Activated naive CD4-positive, alpha-beta T cell treated with anti-CD3 and anti-CD28 coated beads for 36 hours (primary cell): ENCODE data around the gene NR1I3. TPM values are rescaled to one million over a fixed set of nuclear protein-coding genes. Genes with fewer than 3 reads are reported as not detected.

Experiments
- CTCF ChIA-PET: fragments of 350-600 bp; sonication (Branson Sonifier 250); formaldehyde crosslinking; loops from one replicate; lab custom pipeline; 2021; ENCODE audit warnings: antibody characterized with exemption; lab: Charles Lee
- DNase-seq: peaks from one replicate; pipeline ENCODE4 v3.0.0-alpha.2; 2020
- H3K27ac Mint-ChIP-seq: one replicate; pipeline ENCODE4 v1.8.0; 2021; ENCODE audit warnings: mild to moderate bottlenecking, mixed read lengths
- H3K27me3 Mint-ChIP-seq: one replicate; pipeline ENCODE4 v1.8.0; 2021; ENCODE audit warnings: low read depth, mixed read lengths
- H3K36me3 Mint-ChIP-seq: one replicate; pipeline ENCODE4 v1.8.0; 2021; ENCODE audit warnings: low read depth, mixed read lengths
- H3K4me1 Mint-ChIP-seq: one replicate; pipeline ENCODE4 v1.8.0; 2021; ENCODE audit warnings: low read depth, mixed read lengths
- H3K4me3 Mint-ChIP-seq: one replicate; pipeline ENCODE4 v1.8.0; 2021; ENCODE audit warnings: mild to moderate bottlenecking, moderate library complexity, mixed read lengths
- H3K9me3 Mint-ChIP-seq: one replicate; pipeline ENCODE4 v1.8.0; 2021; ENCODE audit warnings: mixed read lengths
- intact Hi-C: fragments of 100-400 bp; cut with micrococcal nuclease; formaldehyde crosslinking; loops from one replicate; pipeline ENCODE4 v1.15.1; 2023
- microRNA-seq: library from miRNA; unstranded; fragments of <30 nt; microRNA quantifications from one replicate; pipeline ENCODE4 v1.2.0, GENCODE V29; 2022; ENCODE audit warnings: borderline microRNAs expressed, borderline replicate concordance
- total RNA-seq, 2 experiments: library from RNA; stranded (reverse); gene quantifications; one replicate each; pipeline ENCODE4 v1.2.3, GENCODE V29; 2021

Gene NR1I3
- total RNA-seq, 2 experiments from 2014 or later, result not detected

DNA sequence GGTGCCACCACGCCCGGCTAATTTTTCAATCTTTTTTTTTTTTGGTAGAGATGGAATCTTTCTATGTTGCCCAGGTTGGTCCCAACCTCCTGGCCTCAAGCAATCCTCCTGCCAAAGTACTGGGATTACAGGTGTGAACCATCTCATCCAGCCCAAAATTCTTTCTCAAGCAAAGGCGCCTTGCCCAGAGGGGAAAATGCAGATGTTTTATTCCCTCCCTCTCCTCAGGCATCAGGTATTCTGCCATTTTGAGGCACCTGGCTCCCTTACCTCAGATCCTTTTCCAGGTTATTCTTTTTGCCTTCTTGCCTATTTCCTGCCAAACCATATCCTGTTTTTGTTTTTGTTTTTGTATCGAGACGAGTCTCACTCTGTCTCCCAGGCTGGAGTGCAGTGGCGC, 49.6 kb downstream of the NR1I3 start:
- Mint-ChIP-seq H3K27me3 (no peaks in the 10 kb centered on the region), H3K36me3 (no peaks in the 10 kb centered on the region), H3K4me1 (peaks cover 59% of the 10 kb centered on the region), H3K9me3 (no peaks in the 10 kb centered on the region), H3K4me3 (no peak overlapping the region), H3K27ac (peak overlapping the region; percentile 47)
- no peak for DNase-seq
- CTCF ChIA-PET, result interaction anchor here (0.6 to 1.0 kb wide), 4 partner anchors 9 to 249 kb away, joined by 3 to 5 read pairs (median 4); partner anchors contain the start of gene TOMM40L
- intact Hi-C loops, result loop anchor here (10.0 kb wide), 1 partner anchor 556 kb away; the partner anchor contains the start of gene DUSP12

DNA sequence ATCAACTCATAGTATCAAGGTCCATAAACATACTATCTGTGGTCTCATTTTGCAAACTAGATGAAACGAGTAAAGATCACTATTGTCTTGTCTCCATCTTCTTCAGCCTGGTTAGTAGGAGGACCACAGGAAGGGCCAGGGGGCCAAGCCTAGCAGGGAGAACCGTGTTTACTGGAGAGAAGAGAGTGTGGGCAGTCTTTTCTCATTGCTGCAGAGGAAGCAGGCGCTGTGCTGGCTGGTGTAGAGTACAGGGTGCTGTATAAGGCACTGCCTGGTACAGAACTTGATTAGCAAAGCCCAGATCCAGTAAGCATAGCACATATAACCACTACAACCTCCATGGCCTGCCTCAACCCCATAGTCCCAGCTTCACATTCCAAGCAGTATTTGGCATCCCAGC, 50.7 kb downstream of the NR1I3 start:
- no peaks in the 10 kb centered on the region for H3K9me3 Mint-ChIP-seq
- DNase-seq, result no peak
- CTCF ChIA-PET, result interaction anchor here (1.3 to 1.7 kb wide), 2 partner anchors 38 to 195 kb away, joined by 8 to 9 read pairs; partner anchors contain the start of gene TOMM40L
- intact Hi-C loops, result loop anchor here (10.0 kb wide), 1 partner anchor 557 kb away; the partner anchor contains the start of gene DUSP12
- no peaks in the 10 kb centered on the region for H3K27me3 Mint-ChIP-seq
- peak overlapping the region; percentile 94 for H3K27ac Mint-ChIP-seq
- no peaks in the 10 kb centered on the region for H3K36me3 Mint-ChIP-seq
- H3K4me3 Mint-ChIP-seq, result no peak overlapping the region
- H3K4me1 Mint-ChIP-seq, result peaks cover 60% of the 10 kb centered on the region

DNA sequence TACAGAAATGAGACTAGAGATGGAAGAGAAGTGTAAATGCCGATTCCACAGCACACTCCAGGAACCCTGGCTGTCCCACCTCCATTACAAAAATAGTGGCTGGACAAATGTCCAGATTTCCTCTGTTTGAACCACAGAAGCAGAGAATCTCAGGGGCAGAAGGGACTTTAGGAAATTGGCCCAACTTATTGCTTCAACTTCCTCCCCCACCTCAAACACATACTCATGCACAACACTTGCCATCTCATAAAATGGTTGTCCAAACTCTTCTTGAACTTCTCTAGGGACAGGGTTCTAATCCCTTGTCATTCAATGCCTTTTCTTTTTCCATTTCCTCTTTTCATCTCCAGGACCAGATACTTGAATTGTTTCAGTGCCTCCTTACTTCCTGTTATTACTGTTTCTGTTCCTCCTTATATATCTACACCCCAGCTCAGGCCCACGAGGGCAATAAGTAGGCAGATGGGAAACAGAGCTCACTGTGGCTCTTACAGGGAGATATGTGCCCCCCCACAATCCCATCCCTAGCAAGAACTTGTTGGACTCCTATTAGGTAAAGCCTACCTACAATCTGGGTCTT, 52.2 kb downstream of the NR1I3 start:
- Mint-ChIP-seq H3K4me1 (peaks cover 73% of the 10 kb centered on the region), H3K4me3 (peak overlapping the region; percentile 67), H3K27me3 (no peaks in the 10 kb centered on the region), H3K27ac (peak overlapping the region; percentile 94), H3K36me3 (no peaks in the 10 kb centered on the region), H3K9me3 (no peaks in the 10 kb centered on the region)
- CTCF ChIA-PET, result interaction anchor here (0.6 to 1.7 kb wide), 8 partner anchors 14 to 196 kb away, joined by 3 to 9 read pairs (median 3); partner anchors contain the start of genes ADAMTS4, PPOX and TOMM40L
- peak; percentile 30 for DNase-seq
- intact Hi-C loops, result loop anchor here (1.0 to 10.0 kb wide), 5 partner anchors 16 to 559 kb away; partner anchors contain the start of genes DEDD, DUSP12 and NDUFS2

DNA sequence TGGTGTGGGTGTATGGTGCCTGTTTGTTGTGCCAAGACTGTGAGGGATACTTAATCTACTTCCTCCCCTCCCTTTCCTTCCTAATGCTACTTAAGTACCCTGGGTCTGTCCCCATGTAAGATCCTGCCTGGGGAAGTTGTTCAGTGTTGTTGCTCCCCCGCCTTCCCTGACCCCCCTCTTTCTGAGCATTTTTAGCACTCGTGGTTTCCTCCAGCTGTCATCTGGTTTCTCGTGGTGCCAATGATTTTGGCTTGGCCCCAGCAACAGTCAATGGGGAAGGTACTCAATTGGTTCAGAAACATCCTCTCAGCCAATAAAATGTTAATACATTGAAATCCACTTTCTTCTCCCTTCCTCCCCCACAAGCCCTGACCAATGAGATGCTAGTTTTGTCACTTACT, 52.7 kb downstream of the NR1I3 start:
- no peaks in the 10 kb centered on the region for H3K27me3 Mint-ChIP-seq

DNA sequence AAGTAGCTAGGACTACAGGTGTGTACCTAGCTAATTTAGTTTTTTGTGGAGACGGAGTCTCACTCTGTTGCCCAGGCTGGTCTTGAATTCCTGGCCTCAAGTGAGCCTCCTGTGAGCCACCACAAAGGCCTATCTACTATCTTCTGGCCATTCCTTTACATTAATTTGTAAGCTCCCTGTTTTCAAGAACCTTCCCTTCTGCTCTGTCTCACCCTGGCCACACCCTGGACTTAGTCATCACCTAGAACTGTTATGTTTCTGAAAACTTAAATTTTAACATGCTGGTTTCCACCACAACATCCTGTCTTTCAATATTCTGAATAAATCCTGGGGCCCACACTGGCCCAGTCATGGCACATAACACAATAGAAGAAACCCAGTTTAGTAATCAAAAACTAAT, 55.8 kb downstream of the NR1I3 start:
- Mint-ChIP-seq H3K4me1 (peaks cover 76% of the 10 kb centered on the region), H3K9me3 (no peaks in the 10 kb centered on the region), H3K36me3 (no peaks in the 10 kb centered on the region), H3K4me3 (no peak overlapping the region), H3K27me3 (no peaks in the 10 kb centered on the region), H3K27ac (peak overlapping the region; percentile 97)
- DNase-seq, result peak; percentile 85
- CTCF ChIA-PET, result interaction anchor here (1.0 to 4.2 kb wide), 13 partner anchors 10 to 535 kb away, joined by 3 to 57 read pairs (median 8); partner anchors contain the start of genes APOA2, NDUFS2, PPOX and SLAMF1
- intact Hi-C loops, result loop anchor here (1.0 to 10.0 kb wide), 4 partner anchors 67 to 563 kb away; partner anchors contain the start of gene DUSP12

More for the DNA sequence above, 52.7 kb downstream of the NR1I3 start:
- Mint-ChIP-seq H3K4me3 (peak overlapping the region; percentile 67), H3K27ac (peak overlapping the region; percentile 94), H3K36me3 (no peaks in the 10 kb centered on the region), H3K9me3 (no peaks in the 10 kb centered on the region), H3K4me1 (peaks cover 78% of the 10 kb centered on the region)
- CTCF ChIA-PET, result interaction anchor here (1.7 kb wide), 1 partner anchor 40 kb away, joined by 9 read pairs; the partner anchor contains the start of gene TOMM40L
- intact Hi-C loops, result loop anchor here (1.0 to 10.0 kb wide), 5 partner anchors 17 to 560 kb away; partner anchors contain the start of genes DEDD, DUSP12 and NDUFS2
- DNase-seq, result peak; percentile 94

DNA sequence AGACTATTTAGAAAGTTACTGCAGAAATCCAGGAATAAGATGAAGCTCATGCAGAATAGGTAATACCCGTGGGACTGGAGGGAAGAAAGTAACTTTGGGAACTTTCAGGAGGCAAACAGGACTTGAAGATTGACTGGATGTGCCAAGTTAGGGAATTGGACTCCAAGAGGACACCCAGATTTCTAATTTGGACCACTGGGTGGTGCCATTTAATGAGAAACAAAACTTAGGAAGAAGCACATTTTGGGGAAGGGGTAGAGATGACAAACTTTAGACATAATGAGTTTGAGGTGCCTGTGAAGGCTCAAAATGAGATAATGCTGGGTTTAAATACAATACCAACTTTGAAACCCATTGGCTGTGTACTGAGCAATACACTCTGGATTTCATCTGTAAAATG, 57.4 kb downstream of the NR1I3 start:
- DNase-seq, result peak; percentile 49
- CTCF ChIA-PET, result interaction anchor here (1.0 to 4.2 kb wide), 12 partner anchors 11 to 202 kb away, joined by 3 to 57 read pairs (median 8); partner anchors contain the start of genes APOA2, NDUFS2, PPOX and TOMM40L
- no peaks in the 10 kb centered on the region for H3K9me3 Mint-ChIP-seq
- intact Hi-C loops, result loop anchor here (10.0 kb wide), 1 partner anchor 564 kb away; the partner anchor contains the start of gene DUSP12
- H3K4me3 Mint-ChIP-seq, result no peak overlapping the region
- peaks cover 2% of the 10 kb centered on the region for H3K36me3 Mint-ChIP-seq
- no peaks in the 10 kb centered on the region for H3K27me3 Mint-ChIP-seq
- peak overlapping the region; percentile 66 for H3K27ac Mint-ChIP-seq
- peaks cover 71% of the 10 kb centered on the region for H3K4me1 Mint-ChIP-seq

DNA sequence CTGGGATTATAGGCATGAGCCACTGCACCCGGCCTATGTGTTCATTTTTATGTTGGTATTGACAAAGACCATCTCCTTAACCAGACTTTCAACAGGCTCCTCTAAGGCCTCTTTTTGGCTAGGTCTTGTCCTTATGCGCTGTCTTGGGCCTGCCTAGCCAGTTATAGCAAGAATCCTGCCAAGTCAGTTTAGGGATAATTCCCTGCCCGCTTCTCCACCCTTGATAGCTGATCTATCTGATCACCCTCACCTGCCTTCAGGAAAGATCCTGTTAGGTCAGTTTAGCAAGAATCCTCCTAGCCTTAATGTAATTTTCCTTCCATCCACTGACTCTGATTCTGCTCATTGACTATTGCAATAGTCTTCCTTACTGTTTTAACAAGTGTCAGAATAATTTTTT, 58.3 kb downstream of the NR1I3 start:
- no peak for DNase-seq
- Mint-ChIP-seq H3K9me3 (no peaks in the 10 kb centered on the region), H3K4me1 (peaks cover 72% of the 10 kb centered on the region), H3K27me3 (no peaks in the 10 kb centered on the region), H3K4me3 (no peak overlapping the region), H3K36me3 (peaks cover 2% of the 10 kb centered on the region), H3K27ac (peak overlapping the region; percentile 66)
- intact Hi-C loops, result loop anchor here (10.0 kb wide), 1 partner anchor 565 kb away; the partner anchor contains the start of gene DUSP12
- CTCF ChIA-PET, result interaction anchor here (0.6 to 4.2 kb wide), 7 partner anchors 12 to 203 kb away, joined by 3 to 57 read pairs (median 12); partner anchors contain the start of genes APOA2, NDUFS2, PPOX and TOMM40L

Small RNA genes within 50 kb of the gene (microRNA-seq; reads per million reads assigned to microRNA genes)
- gene MIR5187, result not detected

Other genes with a start within 250 kb of the NR1I3 start
- 10 to 100 TPM; 26.0 to 26.9 TPM for gene F11R, start 217.1 kb downstream of the NR1I3 start, total RNA-seq
- 10 to 100 TPM; 50.3 to 51.5 TPM for gene TSTD1, start 199.2 kb downstream of the NR1I3 start, total RNA-seq
- gene USF1, start 192.2 kb downstream of the NR1I3 start, total RNA-seq, result 10 to 100 TPM; 43.7 to 44.2 TPM
- gene ARHGAP30, start 168.3 kb downstream of the NR1I3 start, total RNA-seq, result 100 to 1,000 TPM; 104 to 106 TPM
- not detected for gene NECTIN4, start 148.6 kb downstream of the NR1I3 start, total RNA-seq
- gene KLHDC9, start 139.8 kb downstream of the NR1I3 start, total RNA-seq, result under 1 TPM; 0.33 to 0.57 TPM
- 100 to 1,000 TPM; 179 to 183 TPM for gene PFDN2, start 120.2 kb downstream of the NR1I3 start, total RNA-seq
- gene NIT1, start 120.1 kb downstream of the NR1I3 start, total RNA-seq, result 10 to 100 TPM; 59.1 to 63.1 TPM
- 10 to 100 TPM; 29.7 to 34.0 TPM for gene DEDD, start 105.5 kb downstream of the NR1I3 start, total RNA-seq
- gene UFC1, start 84.2 kb downstream of the NR1I3 start, total RNA-seq, result 10 to 100 TPM; 89.4 to 94.9 TPM
- gene USP21, start 78.7 kb downstream of the NR1I3 start, total RNA-seq, result 10 to 100 TPM; 35.7 to 36.1 TPM
- gene PPOX, start 71.8 kb downstream of the NR1I3 start, total RNA-seq, result 10 to 100 TPM; 24.9 to 26.0 TPM
- 10 to 100 TPM; 45.7 to 49.0 TPM for gene B4GALT3, start 60.7 kb downstream of the NR1I3 start, total RNA-seq
- gene ADAMTS4, start 39.1 kb downstream of the NR1I3 start, total RNA-seq, result 10 to 100 TPM in 1 of 2 experiments, 1 to 10 TPM in 1; 6.5 to 10.6 TPM
- gene NDUFS2, start 35.8 kb downstream of the NR1I3 start, total RNA-seq, result 100 to 1,000 TPM; 126 to 130 TPM
- gene FCER1G, start 22.9 kb downstream of the NR1I3 start, total RNA-seq, result 1 to 10 TPM in 1 of 2 experiments, under 1 TPM in 1; 0.74 to 1.6 TPM
- not detected for gene APOA2, start 14.6 kb downstream of the NR1I3 start, total RNA-seq
- 10 to 100 TPM; 13.2 to 14.3 TPM for gene TOMM40L, start 12.1 kb downstream of the NR1I3 start, total RNA-seq
- under 1 TPM; 0.24 to 0.37 TPM for gene PCP4L1, start 20.5 kb upstream of the NR1I3 start, total RNA-seq
- 1 to 10 TPM; 4.4 to 5.9 TPM for gene MPZ, start 71.8 kb upstream of the NR1I3 start, total RNA-seq
- gene SDHC, start 76.2 kb upstream of the NR1I3 start, total RNA-seq, result 100 to 1,000 TPM; 201 TPM
- gene CFAP126, start 129.7 kb upstream of the NR1I3 start, total RNA-seq, result not detected